Measurements from ENCODE around the gene IZUMO4.

Gene IZUMO4

GRCh38 chr19:2140138-2140569 lies 43.4 kb downstream of the IZUMO4 start:
- no peak overlapping the region for H3K27ac ChIP-seq (ENCODE audit: low read length)
- H3K36me3 ChIP-seq (ENCODE audit: control insufficient read depth in 2 of 2, insufficient read depth in 2 of 2, low read length in 2 of 2): peaks cover 11 to 20% of the 10 kb centered on the region in 2 donors
- H3K9ac ChIP-seq (ENCODE audit: low read length in 2 of 2): no peak overlapping the region
- no peaks in the 10 kb centered on the region for H3K27me3 ChIP-seq (ENCODE audit: control insufficient read depth in 1 of 2, insufficient read depth in 2 of 2, low read length in 2 of 2)
- no peak overlapping the region for H3K4me3 ChIP-seq (ENCODE audit: low read length in 2 of 2)
- H3K9me3 ChIP-seq (ENCODE audit: control insufficient read depth in 2 of 2, low read length in 2 of 2): no peaks in the 10 kb centered on the region
- no peaks in the 10 kb centered on the region for H3K4me1 ChIP-seq (ENCODE audit: control insufficient read depth, insufficient read depth, low read length)

- Histone ChIP-seq H3K4me3 (ENCODE audit: low read length in 2 of 2) (no peak overlapping the region), H3K9me3 (ENCODE audit: control insufficient read depth in 2 of 2, low read length in 2 of 2) (no peaks in the 10 kb centered on the region), H3K27me3 (ENCODE audit: control insufficient read depth in 1 of 2, insufficient read depth in 2 of 2, low read length in 2 of 2) (no peaks in the 10 kb centered on the region), H3K36me3 (ENCODE audit: control insufficient read depth in 2 of 2, insufficient read depth in 2 of 2, low read length in 2 of 2) (peaks cover 11 to 12% of the 10 kb centered on the region in 2 donors), H3K4me1 (ENCODE audit: control insufficient read depth, insufficient read depth, low read length) (peaks cover 4% of the 10 kb centered on the region), H3K27ac (ENCODE audit: low read length) (no peak overlapping the region), H3K9ac (ENCODE audit: low read length in 2 of 2) (no peak overlapping the region)
Observed at GRCh38 chr19:2142173-2142829, 45.6 kb downstream of the IZUMO4 start.

- Histone ChIP-seq H3K4me1 (ENCODE audit: control insufficient read depth, insufficient read depth, low read length) (peaks cover 14% of the 10 kb centered on the region), H3K4me3 (ENCODE audit: low read length in 2 of 2) (no peak overlapping the region), H3K27ac (ENCODE audit: low read length) (no peak overlapping the region), H3K9ac (ENCODE audit: low read length in 2 of 2) (no peak overlapping the region), H3K27me3 (ENCODE audit: control insufficient read depth in 1 of 2, insufficient read depth in 2 of 2, low read length in 2 of 2) (no peaks in the 10 kb centered on the region), H3K36me3 (ENCODE audit: control insufficient read depth in 2 of 2, insufficient read depth in 2 of 2, low read length in 2 of 2) (peaks cover 0 to 8% of the 10 kb centered on the region in 2 donors), H3K9me3 (ENCODE audit: control insufficient read depth in 2 of 2, low read length in 2 of 2) (no peaks in the 10 kb centered on the region)
Observed at GRCh38 chr19:2144190-2144589, 47.5 kb downstream of the IZUMO4 start.

- peaks cover 0 to 4% of the 10 kb centered on the region in 2 donors for H3K36me3 ChIP-seq (ENCODE audit: control insufficient read depth in 2 of 2, insufficient read depth in 2 of 2, low read length in 2 of 2)
- peaks cover 31% of the 10 kb centered on the region for H3K4me1 ChIP-seq (ENCODE audit: control insufficient read depth, insufficient read depth, low read length)
- no peak overlapping the region for H3K9ac ChIP-seq (ENCODE audit: low read length in 2 of 2)
- H3K27me3 ChIP-seq (ENCODE audit: control insufficient read depth in 1 of 2, insufficient read depth in 2 of 2, low read length in 2 of 2): no peaks in the 10 kb centered on the region
- no peak overlapping the region for H3K27ac ChIP-seq (ENCODE audit: low read length)
- no peaks in the 10 kb centered on the region for H3K9me3 ChIP-seq (ENCODE audit: control insufficient read depth in 2 of 2, low read length in 2 of 2)
- H3K4me3 ChIP-seq (ENCODE audit: low read length in 2 of 2): no peak overlapping the region
Observed at GRCh38 chr19:2145831-2146241, 49.1 kb downstream of the IZUMO4 start.

- Histone ChIP-seq H3K36me3 (ENCODE audit: control insufficient read depth in 2 of 2, insufficient read depth in 2 of 2, low read length in 2 of 2) (peaks cover 0 to 4% of the 10 kb centered on the region in 2 donors), H3K27ac (ENCODE audit: low read length) (no peak overlapping the region), H3K4me3 (ENCODE audit: low read length in 2 of 2) (no peak overlapping the region), H3K27me3 (ENCODE audit: control insufficient read depth in 1 of 2, insufficient read depth in 2 of 2, low read length in 2 of 2) (no peaks in the 10 kb centered on the region), H3K9ac (ENCODE audit: low read length in 2 of 2) (no peak overlapping the region), H3K4me1 (ENCODE audit: control insufficient read depth, insufficient read depth, low read length) (peaks cover 35% of the 10 kb centered on the region), H3K9me3 (ENCODE audit: control insufficient read depth in 2 of 2, low read length in 2 of 2) (no peaks in the 10 kb centered on the region)
Observed at GRCh38 chr19:2148482-2149135, 51.9 kb downstream of the IZUMO4 start.

Measured in stomach smooth muscle (tissue), 2 donors.